ENCODE measurements around the gene STEEP1.

- peak; percentile 81 for TF ChIP-seq POLR2A (IDR thresholded peaks at IDR 0.05; ENCODE audit: borderline replicate concordance, extremely low read depth, insufficient read depth, insufficient read length)
- TF ChIP-seq EGR1 (IDR thresholded peaks at IDR 0.05; ENCODE audit: low read depth), result peak; percentile 41; the same call in 1 of the 2 replicates
- TF ChIP-seq, protein P1, sequence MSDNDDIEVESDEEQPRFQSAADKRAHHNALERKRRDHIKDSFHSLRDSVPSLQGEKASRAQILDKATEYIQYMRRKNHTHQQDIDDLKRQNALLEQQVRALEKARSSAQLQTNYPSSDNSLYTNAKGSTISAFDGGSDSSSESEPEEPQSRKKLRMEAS (IDR thresholded peaks at IDR 0.05), result peak; percentile 77
- TF ChIP-seq CTCF (IDR thresholded peaks at IDR 0.05 in 2 of 3, conservative IDR thresholded peaks at IDR 0.05 in 1 of 3; ENCODE audit: borderline replicate concordance in 1 of 3, insufficient read depth in 1 of 3, low read depth in 2 of 3, low read length in 2 of 3), result peak in 1 of 3 experiments; percentile 8; a peak in 1 of 6 replicates
- TF ChIP-seq EZH2phosphoT487 (IDR thresholded peaks at IDR 0.05; ENCODE audit: borderline replicate concordance), result no peak
- TF ChIP-seq ZBTB33 (IDR thresholded peaks at IDR 0.05; ENCODE audit: extremely low read depth, insufficient replicate concordance, low read length), result no peak
- TF ChIP-seq SIN3A (IDR thresholded peaks at IDR 0.05; ENCODE audit: low read depth), result peak; percentile 76; the same call in 1 of the 2 replicates
- TF ChIP-seq ZFX (IDR thresholded peaks at IDR 0.05), result peak; percentile 90
- 0 out of 2 replicates have a peak, but pooled peaks have one; percentile 28 for TF ChIP-seq RAD21 (IDR thresholded peaks at IDR 0.05; ENCODE audit: low read depth)
Observed at GRCh38 chrX:119574394-119575266, 9.4 kb upstream of the STEEP1 start, which contains the start of gene UBE2A.
